Liver (tissue), 3 donors: ENCODE results near the gene MYO1H.

Experiments
- CTCF ChIP-seq: fragments of 150-350 bp; IDR thresholded peaks from 2 replicates; pipeline ENCODE4 v1.5.1; 2017; ENCODE audit warnings: improper control_type of control experiment, low read depth, low read length; ENCODE audit not compliant: missing input control
- EGR1 ChIP-seq, 2 donors: IDR thresholded peaks; 2 replicates each; pipeline ENCODE4 v1.6.1; 2016 to 2018; ENCODE audit warnings: antibody characterized with exemption in 2 of 2, low read depth in 2 of 2
- GABPA ChIP-seq, 2 donors: IDR thresholded peaks in 1 of 2; conservative IDR thresholded peaks in 1 of 2; 2 replicates each; pipeline ENCODE4 v1.6.1; 2016; ENCODE audit warnings: antibody characterized with exemption in 2 of 2, mild to moderate bottlenecking in 1 of 2, moderate library complexity in 1 of 2
- JUND ChIP-seq, 2 donors: IDR thresholded peaks; 2 replicates each; pipeline ENCODE4 v1.6.1; 2016; ENCODE audit warnings: antibody characterized with exemption in 2 of 2
- MAX ChIP-seq: IDR thresholded peaks from 2 replicates; pipeline ENCODE4 v1.6.1; 2016; ENCODE audit warnings: antibody characterized with exemption
- RAD21 ChIP-seq, 2 donors: IDR thresholded peaks; 2 replicates each; pipeline ENCODE4 v1.6.1; 2016; ENCODE audit warnings: antibody characterized with exemption in 2 of 2, mild to moderate bottlenecking in 2 of 2
- SP1 ChIP-seq: IDR thresholded peaks from 2 replicates; pipeline ENCODE4 v1.6.1; 2018; ENCODE audit warnings: antibody characterized with exemption, mild to moderate bottlenecking
- YY1 ChIP-seq: IDR thresholded peaks from 2 replicates; pipeline ENCODE4 v1.6.1; 2016; ENCODE audit warnings: antibody characterized with exemption, mild to moderate bottlenecking
- donor health status: healthy.
- donor health status: healthy.

- TF ChIP-seq CTCF, result no peak
- no peak for TF ChIP-seq EGR1 (IDR thresholded peaks at IDR 0.05; ENCODE audit: low read depth in 2 of 2)
- TF ChIP-seq RAD21 (IDR thresholded peaks at IDR 0.05), result no peak
- no peak for TF ChIP-seq SP1
- no peak for TF ChIP-seq YY1
- no peak for TF ChIP-seq JUND (IDR thresholded peaks at IDR 0.05)
- TF ChIP-seq MAX, result no peak
- no peak for TF ChIP-seq GABPA (IDR thresholded peaks at IDR 0.05 in 1 of 2, conservative IDR thresholded peaks at IDR 0.05 in 1 of 2)
These were observed 4.5 kb downstream of the MYO1H start for GRCh38 chr12:109352184-109352583.
